Glutamatergic neuron (in vitro differentiated cells): ENCODE measurements around the gene ARHGEF19. TPM values are rescaled to one million over a fixed set of nuclear protein-coding genes. Genes with fewer than 3 reads are reported as not detected.

ENCODE experiments used
- DNase-seq: peaks from one replicate; pipeline ENCODE4 v3.0.0; 2022
- H3K27ac Mint-ChIP-seq: one replicate; pipeline ENCODE4 v1.8.0; 2020; ENCODE audit warnings: mild to moderate bottlenecking, mixed read lengths, inconsistent platforms; ENCODE audit not compliant: unreplicated experiment
- H3K27me3 Mint-ChIP-seq: one replicate; pipeline ENCODE4 v1.8.0; 2020; ENCODE audit warnings: mild to moderate bottlenecking, moderate library complexity, mixed read lengths, inconsistent platforms; ENCODE audit not compliant: unreplicated experiment
- H3K36me3 Mint-ChIP-seq: one replicate; pipeline ENCODE4 v1.8.0; 2020; ENCODE audit warnings: mild to moderate bottlenecking, mixed read lengths, inconsistent platforms; ENCODE audit not compliant: unreplicated experiment
- H3K4me1 Mint-ChIP-seq: one replicate; pipeline ENCODE4 v1.8.0; 2020; ENCODE audit warnings: mild to moderate bottlenecking, low read depth, mixed read lengths, inconsistent platforms; ENCODE audit not compliant: unreplicated experiment
- H3K4me3 Mint-ChIP-seq: one replicate; pipeline ENCODE4 v1.8.0; 2020; ENCODE audit warnings: mild to moderate bottlenecking, mixed read lengths, inconsistent platforms; ENCODE audit not compliant: unreplicated experiment
- H3K9me3 Mint-ChIP-seq: one replicate; pipeline ENCODE4 v1.8.0; 2020; ENCODE audit warnings: mild to moderate bottlenecking, moderate library complexity, mixed read lengths, inconsistent platforms; ENCODE audit not compliant: unreplicated experiment
- total RNA-seq: library from RNA; stranded (reverse); fragmentation: NEBNext Ultra II Directional; extraction: Animal tissue kit (Norgen Biotek cat#: 25700); gene quantifications from one replicate; pipeline ENCODE4 v1.2.1, GENCODE V29; 2021; ENCODE audit not compliant: unreplicated experiment
- TF ChIP-seq, protein P1 (sequence below): fragments of 200-600 bp; sonication (generic); IDR thresholded peaks from one replicate; pipeline ENCODE4 v1.5.0; 2021; ENCODE audit not compliant: partially characterized antibody, unreplicated experiment

ARHGEF19 gene
- total RNA-seq, 1 donor from 2014 or later, result 3.4 TPM

DNA sequence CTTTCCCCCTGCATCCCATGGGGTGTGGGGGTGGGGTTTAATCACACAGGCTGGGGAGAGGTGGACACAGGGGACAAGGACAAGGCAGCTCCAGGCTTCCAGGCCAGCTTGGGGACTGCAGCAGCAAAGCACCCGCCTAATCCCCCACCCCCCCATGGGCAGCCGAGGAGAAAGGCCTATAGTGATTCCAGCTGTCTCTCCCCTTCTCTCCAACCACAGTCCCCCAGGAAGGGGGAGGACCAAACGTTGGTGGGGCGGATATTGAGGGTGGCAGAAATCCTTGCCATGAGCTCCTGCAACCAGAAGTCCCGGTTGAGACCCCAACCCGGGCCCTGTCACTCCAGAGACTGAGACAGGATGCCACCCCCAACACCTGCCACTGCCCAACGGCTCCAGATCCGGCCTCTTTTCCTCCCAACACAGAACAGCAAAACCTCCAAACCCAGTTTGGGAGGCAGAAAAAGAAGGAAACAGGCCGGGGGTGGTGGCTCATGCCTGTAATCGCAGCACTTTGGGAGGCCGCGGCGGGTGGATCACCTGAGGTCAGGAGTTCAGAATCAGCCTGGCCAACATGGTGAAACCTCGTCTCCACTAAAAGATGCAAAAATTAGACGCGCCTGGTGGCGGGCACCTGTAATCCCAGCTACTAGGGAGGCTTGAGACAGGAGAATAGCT is 58.3 kb downstream of the ARHGEF19 start:
- DNase-seq, result no peak
- Mint-ChIP-seq H3K27ac (no peak overlapping the region), H3K36me3 (no peaks in the 10 kb centered on the region), H3K27me3 (peaks cover 11% of the 10 kb centered on the region), H3K4me3 (no peak overlapping the region), H3K4me1 (peaks cover 4% of the 10 kb centered on the region), H3K9me3 (peaks cover 3% of the 10 kb centered on the region)
- TF ChIP-seq, protein P1, sequence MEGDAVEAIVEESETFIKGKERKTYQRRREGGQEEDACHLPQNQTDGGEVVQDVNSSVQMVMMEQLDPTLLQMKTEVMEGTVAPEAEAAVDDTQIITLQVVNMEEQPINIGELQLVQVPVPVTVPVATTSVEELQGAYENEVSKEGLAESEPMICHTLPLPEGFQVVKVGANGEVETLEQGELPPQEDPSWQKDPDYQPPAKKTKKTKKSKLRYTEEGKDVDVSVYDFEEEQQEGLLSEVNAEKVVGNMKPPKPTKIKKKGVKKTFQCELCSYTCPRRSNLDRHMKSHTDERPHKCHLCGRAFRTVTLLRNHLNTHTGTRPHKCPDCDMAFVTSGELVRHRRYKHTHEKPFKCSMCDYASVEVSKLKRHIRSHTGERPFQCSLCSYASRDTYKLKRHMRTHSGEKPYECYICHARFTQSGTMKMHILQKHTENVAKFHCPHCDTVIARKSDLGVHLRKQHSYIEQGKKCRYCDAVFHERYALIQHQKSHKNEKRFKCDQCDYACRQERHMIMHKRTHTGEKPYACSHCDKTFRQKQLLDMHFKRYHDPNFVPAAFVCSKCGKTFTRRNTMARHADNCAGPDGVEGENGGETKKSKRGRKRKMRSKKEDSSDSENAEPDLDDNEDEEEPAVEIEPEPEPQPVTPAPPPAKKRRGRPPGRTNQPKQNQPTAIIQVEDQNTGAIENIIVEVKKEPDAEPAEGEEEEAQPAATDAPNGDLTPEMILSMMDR, result no peak

- Mint-ChIP-seq H3K27me3 (peaks cover 11% of the 10 kb centered on the region), H3K9me3 (peaks cover 3% of the 10 kb centered on the region), H3K4me3 (no peak overlapping the region), H3K36me3 (no peaks in the 10 kb centered on the region), H3K4me1 (peaks cover 4% of the 10 kb centered on the region), H3K27ac (no peak overlapping the region)
- TF ChIP-seq, protein P1, result no peak
- DNase-seq, result no peak
Observed at GRCh38 chr1:16153096-16153998, 59.1 kb downstream of the ARHGEF19 start.

DNA sequence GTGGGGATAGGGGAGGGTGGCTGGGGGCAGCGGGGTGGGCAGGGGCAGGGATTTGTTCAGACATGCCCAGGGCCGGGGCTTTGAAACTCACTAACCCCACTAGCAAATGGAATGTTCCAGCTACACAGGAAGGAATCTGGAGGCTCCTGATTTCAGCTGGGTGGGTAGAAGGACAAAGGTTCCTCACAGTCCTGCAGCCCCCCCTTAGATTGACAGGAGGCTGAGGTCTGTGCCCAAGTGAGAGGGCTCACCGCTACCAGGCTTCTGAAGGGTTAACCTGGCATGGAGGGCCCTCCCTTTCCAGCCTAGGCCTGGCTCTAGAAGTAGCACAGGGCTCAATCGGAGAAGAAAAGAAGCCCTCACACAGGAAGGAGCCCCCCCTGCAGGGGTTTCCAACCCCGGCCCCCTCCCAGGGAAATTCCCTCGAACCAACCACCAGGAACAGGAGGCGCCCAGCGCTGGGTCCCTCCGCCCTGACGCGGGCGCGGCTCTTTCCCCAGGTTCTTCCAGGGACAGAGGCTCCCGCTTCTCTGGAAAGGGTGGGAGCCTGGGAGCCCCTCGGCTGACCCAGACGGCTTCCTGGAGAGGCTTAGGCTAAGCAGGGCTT is 59.9 kb downstream of the ARHGEF19 start:
- Mint-ChIP-seq H3K27ac (no peak overlapping the region), H3K4me3 (no peak overlapping the region), H3K4me1 (peaks cover 4% of the 10 kb centered on the region), H3K27me3 (peaks cover 5% of the 10 kb centered on the region), H3K9me3 (peaks cover 3% of the 10 kb centered on the region), H3K36me3 (no peaks in the 10 kb centered on the region)
- TF ChIP-seq, protein P1, result no peak
- DNase-seq, result no peak

DNA sequence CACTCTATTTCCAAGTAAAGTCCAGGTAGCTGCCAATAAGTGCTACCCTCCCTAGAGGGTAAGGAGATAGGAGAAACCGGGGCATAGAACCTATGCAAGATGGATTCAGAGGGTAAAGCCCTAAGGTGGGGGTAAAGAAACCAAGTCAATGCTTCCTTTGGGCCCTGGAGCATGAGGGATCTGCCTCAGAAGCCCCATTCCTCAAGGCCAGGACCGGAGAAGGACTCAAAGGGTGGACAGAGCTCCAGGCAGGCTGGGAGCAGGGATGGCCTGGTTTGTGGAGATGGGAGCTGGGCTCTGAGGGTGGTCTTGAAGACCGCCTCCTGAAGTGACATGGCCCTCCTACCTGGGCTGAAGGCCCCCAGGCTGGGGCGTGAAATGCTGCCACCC is 60.5 kb downstream of the ARHGEF19 start:
- no peak overlapping the region for H3K4me3 Mint-ChIP-seq
- no peak for DNase-seq
- H3K27ac Mint-ChIP-seq, result no peak overlapping the region
- H3K4me1 Mint-ChIP-seq, result peaks cover 4% of the 10 kb centered on the region
- H3K27me3 Mint-ChIP-seq, result peaks cover 2% of the 10 kb centered on the region
- TF ChIP-seq, protein P1, result no peak
- peaks cover 2% of the 10 kb centered on the region for H3K9me3 Mint-ChIP-seq
- no peaks in the 10 kb centered on the region for H3K36me3 Mint-ChIP-seq
